Liver (tissue), 9 donors: Measurements from ENCODE around the gene TMTC1. TPM values are rescaled to one million over a fixed set of nuclear protein-coding genes. Genes with fewer than 3 reads are reported as not detected.

ENCODE experiments used
- DNase-seq: peaks from one replicate; pipeline ENCODE4 v3.0.0-alpha.2; 2017; ENCODE audit warnings: low spot score
- H3K27ac ChIP-seq, 2 donors: one replicate each; pipeline ENCODE4 v1.7.0; 2013; ENCODE audit warnings: inconsistent platforms in 2 of 2, low read length in 2 of 2, control low read depth in 1 of 2, low read depth in 1 of 2, mild to moderate bottlenecking in 1 of 2
- H3K27me3 ChIP-seq, 4 donors: one replicate each; pipeline versions ENCODE4 v1.6.1 to v1.7.0; 2013; ENCODE audit warnings: low read length in 3 of 4, inconsistent platforms in 1 of 4, mild to moderate bottlenecking in 1 of 4, moderate library complexity in 1 of 4; ENCODE audit not compliant: control insufficient read depth in 4 of 4, insufficient read depth in 4 of 4
- H3K36me3 ChIP-seq, 4 donors: one replicate each; pipeline versions ENCODE4 v1.6.1 to v1.7.0; 2013; ENCODE audit warnings: low read length in 3 of 4, mild to moderate bottlenecking in 3 of 4, low read depth in 1 of 4, moderate library complexity in 1 of 4; ENCODE audit not compliant: control insufficient read depth in 4 of 4, insufficient read depth in 3 of 4
- H3K4me1 ChIP-seq, 4 donors: one replicate each; pipeline versions ENCODE4 v1.6.1 to v1.7.0; 2013; ENCODE audit warnings: low read length in 3 of 4, mild to moderate bottlenecking in 3 of 4, moderate library complexity in 1 of 4; ENCODE audit not compliant: control insufficient read depth in 4 of 4, insufficient read depth in 4 of 4
- H3K4me3 ChIP-seq, 3 donors: one replicate each; pipeline versions ENCODE4 v1.6.1 to v1.7.0; 2013; ENCODE audit warnings: low read length in 3 of 3, control low read depth in 1 of 3, low read depth in 1 of 3, mild to moderate bottlenecking in 1 of 3
- H3K9ac ChIP-seq, 2 donors: one replicate each; pipeline ENCODE4 v1.7.0; 2013; ENCODE audit warnings: low read length in 2 of 2, mild to moderate bottlenecking in 2 of 2, moderate library complexity in 2 of 2, control low read depth in 1 of 2, low read depth in 1 of 2
- H3K9me3 ChIP-seq, 4 donors: one replicate each; pipeline versions ENCODE4 v1.6.1 to v1.7.0; 2013; ENCODE audit warnings: low read length in 3 of 4; ENCODE audit not compliant: control insufficient read depth in 4 of 4
- EGR1 ChIP-seq, 2 donors: IDR thresholded peaks; 2 replicates each; pipeline ENCODE4 v1.6.1; 2016 to 2018; ENCODE audit warnings: antibody characterized with exemption in 2 of 2, low read depth in 2 of 2
- FOXA1 ChIP-seq: IDR thresholded peaks from 2 replicates; pipeline ENCODE4 v1.6.1; 2016; ENCODE audit warnings: antibody characterized with exemption
- FOXA2 ChIP-seq: IDR thresholded peaks from 2 replicates; pipeline ENCODE4 v1.6.1; 2016; ENCODE audit warnings: antibody characterized with exemption
- GABPA ChIP-seq, 2 donors: IDR thresholded peaks in 1 of 2; conservative IDR thresholded peaks in 1 of 2; 2 replicates each; pipeline ENCODE4 v1.6.1; 2016; ENCODE audit warnings: antibody characterized with exemption in 2 of 2, mild to moderate bottlenecking in 1 of 2, moderate library complexity in 1 of 2
- HNF4A ChIP-seq, 2 donors: conservative IDR thresholded peaks; 2 replicates each; pipeline ENCODE4 v1.6.1; 2016; ENCODE audit warnings: antibody characterized with exemption in 2 of 2, mild to moderate bottlenecking in 2 of 2
- HNF4G ChIP-seq: IDR thresholded peaks from 2 replicates; pipeline ENCODE4 v1.6.1; 2016; ENCODE audit warnings: antibody characterized with exemption
- JUND ChIP-seq, 2 donors: IDR thresholded peaks; 2 replicates each; pipeline ENCODE4 v1.6.1; 2016; ENCODE audit warnings: antibody characterized with exemption in 2 of 2
- NR2F2 ChIP-seq: IDR thresholded peaks from 2 replicates; pipeline ENCODE4 v1.6.1; 2016; ENCODE audit warnings: antibody characterized with exemption
- RAD21 ChIP-seq, 2 donors: IDR thresholded peaks; 2 replicates each; pipeline ENCODE4 v1.6.1; 2016; ENCODE audit warnings: antibody characterized with exemption in 2 of 2, mild to moderate bottlenecking in 2 of 2
- RXRA ChIP-seq, 2 donors: IDR thresholded peaks; 2 replicates each; pipeline ENCODE4 v1.6.1; 2017 to 2018; ENCODE audit warnings: antibody characterized with exemption in 2 of 2, mild to moderate bottlenecking in 1 of 2
- SP1 ChIP-seq: IDR thresholded peaks from 2 replicates; pipeline ENCODE4 v1.6.1; 2018; ENCODE audit warnings: antibody characterized with exemption, mild to moderate bottlenecking
- TAF1 ChIP-seq: conservative IDR thresholded peaks from 2 replicates; pipeline ENCODE4 v1.6.1; 2016; ENCODE audit warnings: antibody characterized with exemption, mild to moderate bottlenecking
- WGBS: extraction: QIAGEN DNeasy Blood & Tissue Kit; methylation state at CpG from one replicate; pipeline ENCODE4 v1.1.7; 2013; 5-methylcytosine and 5-hydroxymethylcytosine counted together
- polyA plus RNA-seq, 2 donors: library from polyadenylated mRNA; stranded (reverse) in 1 of 2; unstranded in 1 of 2; fragments of 200-250 nt in 1 of 2; fragments of >200 nt in 1 of 2; fragmentation: Nextera tagmentation in 1 of 2; extraction: Ambion mirVana in 1 of 2; gene quantifications; one replicate each; pipeline versions ENCODE4 v1.2.1 to v1.2.3, GENCODE V29; 2013 to 2015
- total RNA-seq, 2 donors: library from RNA; depleted of rRNA; stranded (reverse); fragments of >200 nt; gene quantifications; one replicate each; pipeline ENCODE4 v1.2.3, GENCODE V29; 2014
- TF ChIP-seq, protein P1 (sequence below): IDR thresholded peaks from 2 replicates; pipeline ENCODE4 v1.6.1; 2016; ENCODE audit warnings: antibody characterized with exemption
- TF ChIP-seq, protein P2 (sequence below): IDR thresholded peaks from 2 replicates; pipeline ENCODE4 v1.6.1; 2016; ENCODE audit warnings: antibody characterized with exemption, mild to moderate bottlenecking
- TF ChIP-seq, protein P3 (sequence below): fragments of 150-350 bp; IDR thresholded peaks from 2 replicates; pipeline ENCODE4 v1.5.1; 2017; ENCODE audit warnings: improper control_type of control experiment, low read depth, low read length; ENCODE audit not compliant: missing input control
- TF ChIP-seq, protein P4 (sequence below): IDR thresholded peaks from 2 replicates; pipeline ENCODE4 v1.6.1; 2016; ENCODE audit warnings: antibody characterized with exemption
- TF ChIP-seq, protein P5 (sequence below): IDR thresholded peaks from 2 replicates; pipeline ENCODE4 v1.6.1; 2016; ENCODE audit warnings: antibody characterized with exemption
- donor health status: healthy.
- donor health status: healthy.
- donor health status: healthy.
- donor health status: healthy.
- donor health status: healthy.

TMTC1 gene
- total and polyA plus RNA-seq, 4 donors = 0.76 to 3.3 (median 2.1) TPM

DNA sequence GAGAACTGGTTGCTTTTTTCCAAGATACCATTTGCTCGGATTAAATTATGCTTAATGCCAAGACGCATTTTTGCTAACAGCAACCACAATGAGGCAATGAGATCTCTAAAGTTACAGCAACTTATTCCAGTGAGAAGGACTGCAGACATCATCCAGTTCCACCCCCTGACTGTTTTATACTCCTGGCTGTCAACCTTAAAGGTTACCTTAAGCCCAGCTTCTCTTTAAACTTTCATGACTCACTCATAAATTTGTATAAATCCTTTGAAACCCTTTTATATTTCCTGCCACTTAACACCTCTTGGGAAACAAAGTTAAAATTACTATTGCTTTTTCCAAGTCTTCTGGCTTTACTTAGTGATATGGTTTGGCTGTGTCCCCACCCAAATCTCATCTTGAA is 80.2 kb downstream of the TMTC1 start:
- 94% methylated on average over 2 of the region's 2 CpGs for WGBS
- Histone ChIP-seq H3K4me3 (no peak overlapping the region), H3K4me1 (no peaks in the 10 kb centered on the region), H3K9me3 (no peaks in the 10 kb centered on the region), H3K27ac (no peak overlapping the region), H3K27me3 (no peaks in the 10 kb centered on the region), H3K9ac (no peak overlapping the region), H3K36me3 (no peaks in the 10 kb centered on the region)
- TF ChIP-seq JUND (IDR thresholded peaks at IDR 0.05) = no peak
- no peak for TF ChIP-seq NR2F2
- TF ChIP-seq HNF4G = no peak
- TF ChIP-seq HNF4A (conservative IDR thresholded peaks at IDR 0.05) = no peak
- no peak for TF ChIP-seq TAF1
- no peak for TF ChIP-seq RXRA (IDR thresholded peaks at IDR 0.05)
- TF ChIP-seq, protein P1, sequence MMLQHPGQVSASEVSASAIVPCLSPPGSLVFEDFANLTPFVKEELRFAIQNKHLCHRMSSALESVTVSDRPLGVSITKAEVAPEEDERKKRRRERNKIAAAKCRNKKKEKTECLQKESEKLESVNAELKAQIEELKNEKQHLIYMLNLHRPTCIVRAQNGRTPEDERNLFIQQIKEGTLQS = no peak
- TF ChIP-seq, protein P2, sequence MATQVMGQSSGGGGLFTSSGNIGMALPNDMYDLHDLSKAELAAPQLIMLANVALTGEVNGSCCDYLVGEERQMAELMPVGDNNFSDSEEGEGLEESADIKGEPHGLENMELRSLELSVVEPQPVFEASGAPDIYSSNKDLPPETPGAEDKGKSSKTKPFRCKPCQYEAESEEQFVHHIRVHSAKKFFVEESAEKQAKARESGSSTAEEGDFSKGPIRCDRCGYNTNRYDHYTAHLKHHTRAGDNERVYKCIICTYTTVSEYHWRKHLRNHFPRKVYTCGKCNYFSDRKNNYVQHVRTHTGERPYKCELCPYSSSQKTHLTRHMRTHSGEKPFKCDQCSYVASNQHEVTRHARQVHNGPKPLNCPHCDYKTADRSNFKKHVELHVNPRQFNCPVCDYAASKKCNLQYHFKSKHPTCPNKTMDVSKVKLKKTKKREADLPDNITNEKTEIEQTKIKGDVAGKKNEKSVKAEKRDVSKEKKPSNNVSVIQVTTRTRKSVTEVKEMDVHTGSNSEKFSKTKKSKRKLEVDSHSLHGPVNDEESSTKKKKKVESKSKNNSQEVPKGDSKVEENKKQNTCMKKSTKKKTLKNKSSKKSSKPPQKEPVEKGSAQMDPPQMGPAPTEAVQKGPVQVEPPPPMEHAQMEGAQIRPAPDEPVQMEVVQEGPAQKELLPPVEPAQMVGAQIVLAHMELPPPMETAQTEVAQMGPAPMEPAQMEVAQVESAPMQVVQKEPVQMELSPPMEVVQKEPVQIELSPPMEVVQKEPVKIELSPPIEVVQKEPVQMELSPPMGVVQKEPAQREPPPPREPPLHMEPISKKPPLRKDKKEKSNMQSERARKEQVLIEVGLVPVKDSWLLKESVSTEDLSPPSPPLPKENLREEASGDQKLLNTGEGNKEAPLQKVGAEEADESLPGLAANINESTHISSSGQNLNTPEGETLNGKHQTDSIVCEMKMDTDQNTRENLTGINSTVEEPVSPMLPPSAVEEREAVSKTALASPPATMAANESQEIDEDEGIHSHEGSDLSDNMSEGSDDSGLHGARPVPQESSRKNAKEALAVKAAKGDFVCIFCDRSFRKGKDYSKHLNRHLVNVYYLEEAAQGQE = no peak
- no peak for TF ChIP-seq FOXA1
- TF ChIP-seq, protein P3, sequence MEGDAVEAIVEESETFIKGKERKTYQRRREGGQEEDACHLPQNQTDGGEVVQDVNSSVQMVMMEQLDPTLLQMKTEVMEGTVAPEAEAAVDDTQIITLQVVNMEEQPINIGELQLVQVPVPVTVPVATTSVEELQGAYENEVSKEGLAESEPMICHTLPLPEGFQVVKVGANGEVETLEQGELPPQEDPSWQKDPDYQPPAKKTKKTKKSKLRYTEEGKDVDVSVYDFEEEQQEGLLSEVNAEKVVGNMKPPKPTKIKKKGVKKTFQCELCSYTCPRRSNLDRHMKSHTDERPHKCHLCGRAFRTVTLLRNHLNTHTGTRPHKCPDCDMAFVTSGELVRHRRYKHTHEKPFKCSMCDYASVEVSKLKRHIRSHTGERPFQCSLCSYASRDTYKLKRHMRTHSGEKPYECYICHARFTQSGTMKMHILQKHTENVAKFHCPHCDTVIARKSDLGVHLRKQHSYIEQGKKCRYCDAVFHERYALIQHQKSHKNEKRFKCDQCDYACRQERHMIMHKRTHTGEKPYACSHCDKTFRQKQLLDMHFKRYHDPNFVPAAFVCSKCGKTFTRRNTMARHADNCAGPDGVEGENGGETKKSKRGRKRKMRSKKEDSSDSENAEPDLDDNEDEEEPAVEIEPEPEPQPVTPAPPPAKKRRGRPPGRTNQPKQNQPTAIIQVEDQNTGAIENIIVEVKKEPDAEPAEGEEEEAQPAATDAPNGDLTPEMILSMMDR = no peak
- TF ChIP-seq, protein P4, sequence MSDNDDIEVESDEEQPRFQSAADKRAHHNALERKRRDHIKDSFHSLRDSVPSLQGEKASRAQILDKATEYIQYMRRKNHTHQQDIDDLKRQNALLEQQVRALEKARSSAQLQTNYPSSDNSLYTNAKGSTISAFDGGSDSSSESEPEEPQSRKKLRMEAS = no peak
- no peak for TF ChIP-seq RAD21 (IDR thresholded peaks at IDR 0.05)
- no peak for DNase-seq

DNA sequence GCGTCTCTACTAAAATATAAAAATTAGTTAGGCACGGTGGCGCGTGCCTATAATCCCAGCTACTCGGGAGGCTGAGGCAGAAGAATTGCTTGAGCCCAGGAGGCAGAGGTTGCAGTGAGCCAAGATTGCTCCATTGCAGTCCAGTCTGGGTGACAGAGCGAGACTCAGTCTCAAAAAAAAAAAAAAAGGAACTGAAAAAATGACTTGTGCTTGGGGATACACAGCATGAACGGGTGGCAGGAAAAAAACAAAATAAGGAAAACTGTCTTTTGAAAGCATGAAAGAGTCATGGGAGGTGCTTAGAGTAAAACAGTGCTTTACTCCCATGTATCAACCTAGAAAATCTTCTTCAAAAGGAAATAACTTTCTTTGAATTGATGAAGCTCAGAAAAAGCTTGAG is 80.8 kb downstream of the TMTC1 start:
- H3K9ac ChIP-seq = no peak overlapping the region
- no peaks in the 10 kb centered on the region for H3K9me3 ChIP-seq
- no peaks in the 10 kb centered on the region for H3K36me3 ChIP-seq
- no peaks in the 10 kb centered on the region for H3K4me1 ChIP-seq
- DNase-seq = no peak
- H3K27ac ChIP-seq = no peak overlapping the region
- no peaks in the 10 kb centered on the region for H3K27me3 ChIP-seq
- H3K4me3 ChIP-seq = no peak overlapping the region
- 94% methylated on average over 7 of the region's 7 CpGs for WGBS
- no peak for TF ChIP-seq SP1
- no peak for TF ChIP-seq FOXA2
- no peak for TF ChIP-seq EGR1 (IDR thresholded peaks at IDR 0.05; ENCODE audit: low read depth in 2 of 2)
- TF ChIP-seq NR2F2 = no peak
- TF ChIP-seq, protein P2 = no peak
- TF ChIP-seq, protein P5, sequence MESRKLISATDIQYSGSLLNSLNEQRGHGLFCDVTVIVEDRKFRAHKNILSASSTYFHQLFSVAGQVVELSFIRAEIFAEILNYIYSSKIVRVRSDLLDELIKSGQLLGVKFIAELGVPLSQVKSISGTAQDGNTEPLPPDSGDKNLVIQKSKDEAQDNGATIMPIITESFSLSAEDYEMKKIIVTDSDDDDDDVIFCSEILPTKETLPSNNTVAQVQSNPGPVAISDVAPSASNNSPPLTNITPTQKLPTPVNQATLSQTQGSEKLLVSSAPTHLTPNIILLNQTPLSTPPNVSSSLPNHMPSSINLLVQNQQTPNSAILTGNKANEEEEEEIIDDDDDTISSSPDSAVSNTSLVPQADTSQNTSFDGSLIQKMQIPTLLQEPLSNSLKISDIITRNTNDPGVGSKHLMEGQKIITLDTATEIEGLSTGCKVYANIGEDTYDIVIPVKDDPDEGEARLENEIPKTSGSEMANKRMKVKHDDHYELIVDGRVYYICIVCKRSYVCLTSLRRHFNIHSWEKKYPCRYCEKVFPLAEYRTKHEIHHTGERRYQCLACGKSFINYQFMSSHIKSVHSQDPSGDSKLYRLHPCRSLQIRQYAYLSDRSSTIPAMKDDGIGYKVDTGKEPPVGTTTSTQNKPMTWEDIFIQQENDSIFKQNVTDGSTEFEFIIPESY = no peak
- no peak for TF ChIP-seq JUND (IDR thresholded peaks at IDR 0.05)
- TF ChIP-seq GABPA (IDR thresholded peaks at IDR 0.05 in 1 of 2, conservative IDR thresholded peaks at IDR 0.05 in 1 of 2) = no peak
- TF ChIP-seq, protein P3 = no peak
- TF ChIP-seq HNF4A (conservative IDR thresholded peaks at IDR 0.05) = no peak
- TF ChIP-seq, protein P4 = no peak
- no peak for TF ChIP-seq TAF1
- no peak for TF ChIP-seq RAD21 (IDR thresholded peaks at IDR 0.05)
